Umbilical cord (tissue), 2 donors: ENCODE measurements around the gene TCF4. TPM values are rescaled to one million over a fixed set of nuclear protein-coding genes. Genes with fewer than 3 reads are reported as not detected.

ENCODE experiments used
- DNase-seq: peaks from one replicate; pipeline ENCODE4 v3.0.0-alpha.2; 2015; ENCODE audit warnings: low spot score
- total RNA-seq: library from RNA; depleted of rRNA; stranded (reverse); fragments of >200 nt; gene quantifications from one replicate; pipeline ENCODE4 v1.2.3, GENCODE V29; 2014; ENCODE audit warnings: low replicate concordance; ENCODE audit not compliant: insufficient read depth

TCF4 gene
- total RNA-seq, 1 donor from 2014 or later = 136 TPM

- peak; percentile 76 for DNase-seq
These were observed 172.6 kb downstream of the TCF4 start for GRCh38 chr18:55415258-55415871.

GRCh38 chr18:55414475-55414874 lies 173.5 kb downstream of the TCF4 start:
- DNase-seq = no peak

GRCh38 chr18:55413474-55413873 lies 174.5 kb downstream of the TCF4 start:
- DNase-seq = no peak

GRCh38 chr18:55407774-55408535 lies 180.0 kb downstream of the TCF4 start:
- DNase-seq = no peak

- DNase-seq = no peak
These were observed 180.8 kb downstream of the TCF4 start for GRCh38 chr18:55407191-55407590.

- no peak for DNase-seq
These were observed 181.5 kb downstream of the TCF4 start for GRCh38 chr18:55406451-55406991.

GRCh38 chr18:55405893-55406406 lies 182.0 kb downstream of the TCF4 start:
- peak; percentile 93 for DNase-seq

- DNase-seq = peak; percentile 67
These were observed 182.5 kb downstream of the TCF4 start for GRCh38 chr18:55405475-55405874.

GRCh38 chr18:55404832-55405465 lies 183.0 kb downstream of the TCF4 start:
- no peak for DNase-seq

GRCh38 chr18:55404136-55404830 lies 183.7 kb downstream of the TCF4 start:
- no peak for DNase-seq

GRCh38 chr18:55403421-55403949 lies 184.5 kb downstream of the TCF4 start:
- no peak for DNase-seq

- DNase-seq = peak; percentile 69
These were observed 185.1 kb downstream of the TCF4 start for GRCh38 chr18:55402731-55403405.

GRCh38 chr18:55401638-55402191 lies 186.3 kb downstream of the TCF4 start:
- peak; percentile 90 for DNase-seq

- peak; percentile 66 for DNase-seq
These were observed 187.1 kb downstream of the TCF4 start for GRCh38 chr18:55400590-55401541.

GRCh38 chr18:55400081-55400480 lies 187.9 kb downstream of the TCF4 start:
- DNase-seq = no peak

GRCh38 chr18:55398858-55399257 lies 189.1 kb downstream of the TCF4 start:
- DNase-seq = no peak

GRCh38 chr18:55396979-55397378 lies 191.0 kb downstream of the TCF4 start:
- DNase-seq = no peak

GRCh38 chr18:55396267-55396905 lies 191.6 kb downstream of the TCF4 start:
- peak; percentile 73 for DNase-seq

GRCh38 chr18:55395799-55396198 lies 192.2 kb downstream of the TCF4 start:
- DNase-seq = no peak
